ENCODE data around the gene ZNF765. TPM values are rescaled to one million over a fixed set of nuclear protein-coding genes. Genes with fewer than 3 reads are reported as not detected.
"Not testable (repeated sequence)": the region's sequence is repeated elsewhere in the genome, so short reads cannot be mapped to it uniquely, and the experiment has no call there.

The ZNF765 gene
- total RNA-seq, 1 donor from 2014 or later = 10.8 TPM

- Mint-ChIP-seq H3K4me3 (peak overlapping the region; percentile 97), H3K27ac (ENCODE audit: unreplicated experiment) (no peak overlapping the region), H3K4me1 (peaks cover 26% of the 10 kb centered on the region), H3K36me3 (ENCODE audit: low read depth) (peaks cover 18% of the 10 kb centered on the region), H3K9me3 (no peaks in the 10 kb centered on the region), H3K27me3 (ENCODE audit: low read depth) (no peaks in the 10 kb centered on the region)
- no peak for DNase-seq (ENCODE audit: low read depth, low spot score)
- no peak for TF ChIP-seq CTCF (conservative IDR thresholded peaks at IDR 0.05)
Observed at GRCh38 chr19:53396525-53396868, 1.5 kb downstream of the ZNF765 start.

GRCh38 chr19:53397918-53398317 lies 3.0 kb downstream of the ZNF765 start:
- Mint-ChIP-seq H3K36me3 (ENCODE audit: low read depth) (peaks cover 26% of the 10 kb centered on the region), H3K4me1 (peaks cover 26% of the 10 kb centered on the region), H3K4me3 (peak overlapping the region; percentile 44)
- not testable (repeated sequence) for H3K9me3 Mint-ChIP-seq; DNase-seq (ENCODE audit: low read depth, low spot score); H3K27ac Mint-ChIP-seq (ENCODE audit: unreplicated experiment); H3K27me3 Mint-ChIP-seq (ENCODE audit: low read depth)

- H3K9me3 Mint-ChIP-seq = peaks cover 36% of the 10 kb centered on the region
- no peaks in the 10 kb centered on the region for H3K27me3 Mint-ChIP-seq (ENCODE audit: low read depth)
- no peaks in the 10 kb centered on the region for H3K4me1 Mint-ChIP-seq
- DNase-seq (ENCODE audit: low read depth, low spot score) = no peak
- no peak overlapping the region for H3K4me3 Mint-ChIP-seq
- no peak overlapping the region for H3K27ac Mint-ChIP-seq (ENCODE audit: unreplicated experiment)
- H3K36me3 Mint-ChIP-seq (ENCODE audit: low read depth) = peaks cover 77% of the 10 kb centered on the region
- no peak for TF ChIP-seq CTCF (conservative IDR thresholded peaks at IDR 0.05)
Observed at GRCh38 chr19:53409505-53410204, 14.7 kb downstream of the ZNF765 start.

DNA sequence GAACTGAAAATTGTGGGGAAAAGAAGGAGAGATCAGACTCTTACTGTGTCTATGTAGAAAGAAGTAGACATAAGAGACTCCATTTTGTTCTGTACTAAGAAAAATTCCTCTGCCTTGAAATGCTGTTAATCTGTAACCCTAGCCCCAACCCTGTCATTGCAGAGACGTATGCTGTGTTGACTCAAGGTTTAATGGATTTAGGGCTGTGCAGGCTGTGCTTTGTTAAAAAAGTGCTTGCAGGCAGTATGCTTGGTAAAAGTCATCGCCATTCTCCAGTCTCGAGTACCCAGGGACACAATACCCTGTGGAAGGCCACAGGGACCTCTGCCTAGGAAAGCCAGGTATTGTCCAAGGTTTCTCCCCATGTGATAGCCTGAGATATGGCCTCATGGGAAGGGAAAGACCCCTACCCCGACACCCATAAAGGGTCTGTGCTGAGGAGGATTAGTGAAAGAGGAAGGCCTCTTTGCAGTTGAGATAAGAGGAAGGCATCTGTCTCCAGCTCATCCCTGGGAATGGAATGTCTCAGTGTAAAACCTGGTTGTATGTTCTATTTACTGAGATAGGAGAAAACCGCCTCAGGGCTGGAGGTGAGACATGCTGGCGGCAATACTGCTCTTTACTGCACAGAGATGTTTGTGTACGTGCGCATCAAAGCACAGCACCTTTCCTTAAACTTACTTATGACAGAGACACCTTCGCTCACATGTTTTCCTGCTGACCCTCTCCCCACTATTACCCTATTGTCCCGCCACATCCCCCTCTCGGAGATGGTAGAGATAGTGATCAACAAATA lies 25.8 kb downstream of the ZNF765 start:
- H3K4me1 Mint-ChIP-seq; H3K9me3 Mint-ChIP-seq; H3K27ac Mint-ChIP-seq (ENCODE audit: unreplicated experiment); H3K4me3 Mint-ChIP-seq; H3K27me3 Mint-ChIP-seq (ENCODE audit: low read depth); DNase-seq (ENCODE audit: low read depth, low spot score): not testable (repeated sequence)
- peaks cover 17% of the 10 kb centered on the region for H3K36me3 Mint-ChIP-seq (ENCODE audit: low read depth)

GRCh38 chr19:53422551-53422950 lies 27.6 kb downstream of the ZNF765 start:
- H3K4me3 Mint-ChIP-seq = no peak overlapping the region
- H3K9me3 Mint-ChIP-seq = peaks cover 4% of the 10 kb centered on the region
- peaks cover 4% of the 10 kb centered on the region for H3K4me1 Mint-ChIP-seq
- H3K27me3 Mint-ChIP-seq (ENCODE audit: low read depth) = no peaks in the 10 kb centered on the region
- H3K36me3 Mint-ChIP-seq (ENCODE audit: low read depth) = peaks cover 8% of the 10 kb centered on the region
- no peak for DNase-seq (ENCODE audit: low read depth, low spot score)
- TF ChIP-seq CTCF (conservative IDR thresholded peaks at IDR 0.05) = no peak
- no peak overlapping the region for H3K27ac Mint-ChIP-seq (ENCODE audit: unreplicated experiment)

- not testable (repeated sequence) for H3K4me1 Mint-ChIP-seq; H3K36me3 Mint-ChIP-seq (ENCODE audit: low read depth); H3K4me3 Mint-ChIP-seq; H3K27ac Mint-ChIP-seq (ENCODE audit: unreplicated experiment); DNase-seq (ENCODE audit: low read depth, low spot score); H3K27me3 Mint-ChIP-seq (ENCODE audit: low read depth); H3K9me3 Mint-ChIP-seq
Observed at GRCh38 chr19:53423074-53423473, 28.1 kb downstream of the ZNF765 start.

- H3K4me3 Mint-ChIP-seq; H3K36me3 Mint-ChIP-seq (ENCODE audit: low read depth); H3K27ac Mint-ChIP-seq (ENCODE audit: unreplicated experiment); H3K4me1 Mint-ChIP-seq; H3K27me3 Mint-ChIP-seq (ENCODE audit: low read depth); H3K9me3 Mint-ChIP-seq: not testable (repeated sequence)
- TF ChIP-seq CTCF (conservative IDR thresholded peaks at IDR 0.05) = peak; percentile 48
- peak; percentile 1 for DNase-seq (ENCODE audit: low read depth, low spot score)
Observed at GRCh38 chr19:53423680-53424079, 28.7 kb downstream of the ZNF765 start.
